Fibroblast of skin of right quadriceps (primary cell): ENCODE data around the gene SLC44A1.

Source experiments
- DNase-seq: peaks from one replicate; pipeline ENCODE4 v3.0.0-alpha.2; 2013

The SLC44A1 gene

DNA sequence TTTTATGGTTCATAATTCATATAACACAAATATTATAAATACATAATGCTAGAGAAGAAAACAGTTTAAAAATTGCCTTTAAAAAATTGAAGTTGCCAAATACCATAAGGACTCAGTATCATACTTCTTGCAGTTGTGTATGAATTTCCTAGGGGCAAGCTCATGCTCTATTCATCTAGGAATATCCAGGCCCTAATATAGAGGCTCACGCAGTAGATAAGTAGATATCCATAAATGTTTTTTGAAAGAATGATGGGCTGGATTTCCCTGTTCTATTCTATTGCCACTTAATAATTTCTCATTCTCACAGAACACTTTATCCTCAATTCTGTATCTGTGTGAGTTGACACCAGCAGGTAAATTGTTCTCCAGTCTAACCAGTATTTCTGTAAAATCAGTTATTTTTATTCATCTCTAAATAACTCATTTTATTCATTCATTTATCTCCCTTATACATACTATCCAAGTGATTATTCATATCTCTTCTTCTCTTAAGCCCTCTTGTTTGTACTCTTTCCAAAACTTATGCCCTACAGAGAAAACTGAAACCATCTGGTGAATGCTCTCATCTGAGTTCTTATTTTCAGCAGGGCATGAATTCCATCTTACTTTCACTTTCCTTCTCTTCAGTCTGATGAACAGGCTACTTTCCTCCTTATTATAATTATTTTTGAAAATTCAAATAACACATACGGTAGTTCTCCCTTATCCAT is 97.1 kb downstream of the SLC44A1 start:
- DNase-seq, result peak; percentile 27

DNA sequence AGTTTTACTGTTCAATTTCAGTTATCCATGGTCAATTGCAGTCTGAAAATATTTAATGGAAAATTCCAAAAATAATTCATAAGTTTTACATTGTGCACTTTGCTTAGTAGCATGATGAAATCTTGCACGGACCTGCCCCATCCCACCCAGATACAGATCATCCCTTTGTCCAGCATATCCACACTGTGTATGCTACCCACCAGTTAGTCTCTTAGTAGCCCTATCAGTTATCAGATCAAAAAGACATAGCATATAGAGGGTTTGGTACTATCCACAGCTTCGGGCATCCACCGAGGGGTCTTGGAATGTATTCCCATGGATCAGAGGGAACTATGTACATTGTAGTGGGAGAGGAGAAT is 97.7 kb downstream of the SLC44A1 start:
- DNase-seq, result no peak

GRCh38 chr9:105344283-105344682 is 99.8 kb downstream of the SLC44A1 start:
- peak; percentile 50 for DNase-seq

DNA sequence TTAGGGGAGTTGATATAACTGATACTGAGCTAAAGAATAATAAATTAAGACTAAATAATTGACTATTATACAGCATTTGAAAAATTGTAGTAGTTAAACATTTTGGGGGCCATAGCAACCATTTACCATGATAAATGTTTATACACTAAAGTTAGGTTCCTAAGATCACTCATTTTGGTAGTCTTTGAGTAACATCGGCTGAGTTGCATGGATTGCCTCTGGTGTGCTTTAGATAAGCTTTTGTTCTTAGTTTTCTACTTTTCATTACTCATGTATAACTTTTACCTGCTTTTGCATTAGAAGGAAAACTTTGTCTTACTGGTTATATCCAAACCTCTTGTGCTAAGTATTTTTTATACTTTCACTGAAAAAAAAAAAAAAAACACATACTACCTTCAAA is 101.2 kb downstream of the SLC44A1 start:
- no peak for DNase-seq

DNA sequence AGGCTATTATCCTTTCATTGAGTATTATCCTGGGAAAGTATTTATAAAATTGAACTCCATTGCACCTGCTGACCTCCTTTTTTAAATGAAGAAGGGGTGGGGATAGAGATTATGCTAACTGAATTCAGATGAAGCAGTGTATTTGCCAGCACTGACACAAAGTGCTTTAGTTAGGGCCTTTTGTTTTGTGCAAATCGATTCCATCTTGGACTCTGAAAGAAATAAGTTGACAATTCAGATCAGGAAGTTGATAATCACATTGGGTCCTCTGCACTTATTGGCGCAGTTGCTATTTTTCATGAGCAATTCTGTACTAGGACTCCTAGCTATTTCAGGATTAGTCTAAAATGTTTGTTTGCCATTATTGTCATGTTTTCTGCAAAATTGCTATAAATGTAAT is 101.8 kb downstream of the SLC44A1 start:
- DNase-seq, result no peak

DNA sequence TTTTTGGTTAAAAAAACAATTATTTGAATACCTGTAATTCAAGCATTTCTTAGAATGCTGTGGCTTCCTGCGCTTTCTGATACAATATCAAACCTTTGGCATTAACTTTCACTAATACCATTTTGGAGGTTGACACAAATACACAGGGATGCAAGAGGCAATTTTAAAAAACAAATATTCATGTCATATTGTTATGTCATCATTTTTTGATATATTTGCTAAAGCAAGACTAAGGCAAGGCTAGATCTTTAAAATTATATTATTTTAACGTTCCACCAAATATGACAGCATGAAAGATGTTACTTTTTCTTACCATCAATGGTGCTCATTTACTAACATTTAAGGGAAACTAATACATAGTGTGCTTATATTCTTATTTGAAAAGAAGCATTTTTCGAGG is 110.0 kb downstream of the SLC44A1 start:
- DNase-seq, result no peak

GRCh38 chr9:105355781-105356180 is 111.3 kb downstream of the SLC44A1 start:
- DNase-seq, result no peak

- no peak for DNase-seq
These were observed 113.5 kb downstream of the SLC44A1 start for GRCh38 chr9:105357937-105358336.

GRCh38 chr9:105359892-105360291 is 115.4 kb downstream of the SLC44A1 start:
- peak; percentile 13 for DNase-seq

GRCh38 chr9:105360344-105360743 is 115.9 kb downstream of the SLC44A1 start:
- no peak for DNase-seq

- no peak for DNase-seq
These were observed 117.4 kb downstream of the SLC44A1 start for GRCh38 chr9:105361873-105362272.

GRCh38 chr9:105362470-105362869 is 118.0 kb downstream of the SLC44A1 start:
- no peak for DNase-seq

GRCh38 chr9:105363837-105364236 is 119.4 kb downstream of the SLC44A1 start:
- DNase-seq, result no peak

DNA sequence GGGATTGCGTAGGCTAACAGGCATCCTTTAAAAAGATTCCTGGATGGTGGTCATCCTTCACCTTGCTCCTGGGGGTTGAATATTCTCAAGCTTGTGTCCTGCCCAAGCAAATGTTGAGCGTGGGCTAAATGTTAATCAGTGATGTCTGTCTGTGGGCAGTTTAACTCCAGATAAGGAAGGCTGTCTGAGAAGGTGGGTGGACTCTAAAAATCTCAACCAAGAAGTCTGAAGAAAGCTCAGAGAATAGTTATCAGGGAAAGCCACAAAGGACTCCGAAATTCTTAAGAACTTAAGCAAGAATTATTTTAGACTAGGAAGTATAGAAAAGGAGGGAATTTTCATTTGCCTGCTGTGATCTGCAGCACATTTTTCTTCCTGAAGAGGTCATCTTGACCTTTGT is 125.5 kb downstream of the SLC44A1 start:
- DNase-seq, result no peak

- no peak for DNase-seq
These were observed 129.3 kb downstream of the SLC44A1 start for GRCh38 chr9:105373723-105374122.

DNA sequence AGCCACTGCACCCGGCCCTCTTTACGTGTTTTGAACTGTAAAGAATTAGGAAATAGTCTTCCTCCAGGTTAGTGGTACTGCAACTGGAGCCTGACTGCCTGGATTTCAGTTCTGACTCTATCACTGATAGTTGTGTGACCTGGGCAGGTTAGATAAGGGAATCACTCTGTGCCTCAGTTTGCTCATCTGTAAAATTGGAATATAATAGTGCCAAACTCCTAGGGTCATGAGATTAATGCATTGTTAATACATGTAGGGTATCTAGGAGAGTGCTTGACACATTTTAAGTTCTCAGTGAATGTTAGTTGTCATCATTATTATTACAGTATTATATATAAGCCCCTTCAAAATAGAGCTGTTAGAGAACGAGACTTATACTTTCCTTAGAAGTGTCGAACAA is 130.9 kb downstream of the SLC44A1 start:
- no peak for DNase-seq

GRCh38 chr9:105376893-105377292 is 132.4 kb downstream of the SLC44A1 start:
- no peak for DNase-seq

DNA sequence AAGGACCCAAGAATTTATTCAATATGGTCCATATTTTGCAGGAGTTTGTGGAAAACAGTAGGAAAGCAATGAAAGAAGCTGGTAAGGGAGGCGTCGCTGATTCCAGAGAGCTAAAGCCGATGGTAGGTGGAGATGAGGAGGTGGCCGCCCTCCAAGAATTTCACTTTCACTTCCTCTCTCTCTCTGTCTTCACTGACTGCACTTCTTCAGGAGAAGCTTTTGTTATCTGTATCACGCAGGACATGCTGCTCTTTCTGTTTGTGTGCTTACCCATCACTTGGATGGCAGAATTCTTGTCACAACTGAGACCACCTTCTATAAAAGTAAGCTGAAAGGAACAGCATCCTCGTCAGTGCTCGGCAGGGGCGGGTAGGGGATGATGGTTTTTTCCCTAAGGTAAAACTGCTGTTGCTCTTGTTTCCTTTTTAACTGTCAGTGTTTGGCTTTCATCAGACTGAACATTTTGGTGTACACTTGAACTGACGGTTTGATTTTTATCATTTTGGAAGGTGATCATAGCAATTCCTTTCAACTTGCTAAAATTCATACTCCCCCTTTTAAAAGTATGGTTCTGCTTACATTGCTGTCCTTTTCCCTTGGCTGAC is 141.0 kb downstream of the SLC44A1 start:
- DNase-seq, result no peak

DNA sequence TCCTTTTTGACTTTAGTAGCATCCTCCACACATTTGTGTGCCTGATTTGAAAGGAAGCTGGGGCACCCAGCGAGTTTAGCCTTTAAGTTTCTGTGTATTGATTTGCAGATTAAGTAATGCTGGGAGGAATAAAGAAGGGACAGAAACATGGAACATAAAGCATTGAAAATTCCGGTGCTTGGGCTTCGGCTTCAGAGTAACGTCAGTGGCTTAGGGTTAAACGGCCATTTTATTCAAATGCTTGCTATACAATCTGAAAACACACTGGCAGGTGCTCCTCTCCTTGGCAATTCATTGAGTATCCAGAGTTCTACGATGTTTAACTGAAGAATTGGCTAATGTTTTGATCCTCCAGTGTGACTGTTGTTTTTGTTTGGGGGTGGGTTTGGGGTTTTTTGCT is 145.3 kb downstream of the SLC44A1 start:
- no peak for DNase-seq

- DNase-seq, result no peak
These were observed 146.4 kb downstream of the SLC44A1 start for GRCh38 chr9:105390871-105391270.

DNA sequence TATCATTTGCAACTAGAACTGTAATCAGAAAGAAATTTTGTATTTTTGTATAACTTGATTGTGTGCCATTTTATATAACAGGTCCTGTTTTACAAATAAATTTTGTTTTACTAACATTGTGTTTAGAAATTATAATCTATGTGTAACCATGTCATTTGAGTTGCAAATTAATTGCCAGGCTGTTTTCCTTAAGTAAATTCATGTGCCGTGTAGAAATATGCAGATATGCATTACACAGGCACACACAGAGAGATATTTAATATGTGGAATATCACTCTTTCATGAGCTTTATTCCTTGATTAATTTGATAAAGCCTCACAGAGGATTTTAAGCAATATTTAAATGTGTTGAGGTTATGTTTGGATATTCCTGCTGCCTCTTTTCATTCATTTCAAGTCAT is 146.8 kb downstream of the SLC44A1 start:
- DNase-seq, result no peak

DNA sequence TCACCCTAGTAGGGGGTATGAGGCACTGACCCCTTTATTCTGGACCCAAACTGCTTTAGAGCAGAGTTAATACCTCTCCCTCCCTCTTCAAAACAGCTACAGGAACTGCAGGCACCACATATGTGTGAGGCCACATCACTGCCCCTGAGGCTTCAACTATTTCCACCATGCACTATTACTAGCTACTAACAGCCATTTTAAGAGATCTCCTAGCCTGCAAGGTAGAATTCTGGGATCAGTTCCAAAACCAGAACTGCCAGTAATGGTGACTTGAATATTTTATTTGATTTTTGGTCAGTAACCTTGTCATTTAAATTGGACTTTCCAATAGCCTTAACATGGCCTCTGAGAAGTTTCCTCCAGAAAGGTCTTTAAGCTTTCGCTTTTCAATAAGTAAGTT is 148.1 kb downstream of the SLC44A1 start:
- DNase-seq, result no peak

DNA sequence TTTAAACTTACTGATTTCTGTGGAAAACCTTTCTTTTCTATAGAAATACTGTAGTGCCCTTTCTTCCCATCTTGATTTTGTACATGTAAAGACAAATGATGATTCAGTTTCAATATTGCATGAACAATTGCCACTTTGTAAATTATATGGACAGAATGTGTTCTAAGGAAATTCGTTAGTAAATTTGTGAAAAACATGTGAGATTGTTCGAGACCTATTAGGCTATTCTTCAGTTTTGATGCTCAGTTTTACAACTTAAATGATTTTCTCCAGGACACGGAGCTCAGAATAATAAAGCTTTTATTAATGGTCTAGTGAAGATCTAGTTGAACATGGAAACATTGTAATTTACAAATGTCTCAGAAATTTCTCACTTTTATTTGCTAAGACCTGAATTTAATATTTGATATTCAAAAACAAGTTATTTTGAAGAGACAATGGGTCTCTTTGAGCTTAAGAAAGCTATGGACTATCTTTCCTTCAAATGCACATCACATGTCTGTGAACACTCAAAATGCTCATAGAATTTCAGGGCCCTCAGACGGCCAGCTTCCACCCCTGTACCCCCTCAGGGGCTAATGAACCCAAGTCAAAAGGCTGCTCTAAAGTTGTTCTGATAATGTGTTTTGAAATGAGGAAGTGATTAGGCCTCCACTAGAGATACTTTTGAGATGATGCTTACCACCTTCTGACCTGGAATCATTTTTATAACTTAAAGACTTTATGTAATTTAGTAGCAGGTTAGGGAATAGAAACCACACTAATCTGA is 149.3 kb downstream of the SLC44A1 start:
- no peak for DNase-seq

DNA sequence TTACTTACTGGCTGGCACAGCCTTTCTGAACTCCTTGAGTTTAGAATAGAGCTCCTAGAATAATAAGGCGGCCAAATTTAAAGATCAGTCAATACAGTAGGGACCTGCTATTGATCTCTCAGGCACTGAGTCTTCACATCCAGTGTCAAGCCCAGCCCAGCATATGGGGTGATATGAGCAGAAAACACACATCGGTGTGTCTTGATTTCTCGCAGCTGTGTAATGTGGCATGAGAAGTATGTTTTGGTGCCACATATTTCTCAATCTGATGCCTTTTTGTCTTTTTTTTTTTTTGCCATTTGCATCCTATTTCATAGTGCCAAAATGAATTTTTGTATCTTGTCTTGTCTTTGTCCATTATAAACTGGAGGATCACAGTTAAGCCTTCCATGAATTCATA is 152.0 kb downstream of the SLC44A1 start:
- DNase-seq, result no peak
